GM18499 (cell line): ENCODE results near the gene CPPED1.

Experiments used
- ATAC-seq: cut with Tn5 transposase; IDR thresholded peaks from one replicate; pipeline ENCODE4 v1.9.1; 2021; ENCODE audit warnings: moderate number of reproducible peaks; ENCODE audit not compliant: insufficient read depth, unreplicated experiment

The CPPED1 gene

DNA sequence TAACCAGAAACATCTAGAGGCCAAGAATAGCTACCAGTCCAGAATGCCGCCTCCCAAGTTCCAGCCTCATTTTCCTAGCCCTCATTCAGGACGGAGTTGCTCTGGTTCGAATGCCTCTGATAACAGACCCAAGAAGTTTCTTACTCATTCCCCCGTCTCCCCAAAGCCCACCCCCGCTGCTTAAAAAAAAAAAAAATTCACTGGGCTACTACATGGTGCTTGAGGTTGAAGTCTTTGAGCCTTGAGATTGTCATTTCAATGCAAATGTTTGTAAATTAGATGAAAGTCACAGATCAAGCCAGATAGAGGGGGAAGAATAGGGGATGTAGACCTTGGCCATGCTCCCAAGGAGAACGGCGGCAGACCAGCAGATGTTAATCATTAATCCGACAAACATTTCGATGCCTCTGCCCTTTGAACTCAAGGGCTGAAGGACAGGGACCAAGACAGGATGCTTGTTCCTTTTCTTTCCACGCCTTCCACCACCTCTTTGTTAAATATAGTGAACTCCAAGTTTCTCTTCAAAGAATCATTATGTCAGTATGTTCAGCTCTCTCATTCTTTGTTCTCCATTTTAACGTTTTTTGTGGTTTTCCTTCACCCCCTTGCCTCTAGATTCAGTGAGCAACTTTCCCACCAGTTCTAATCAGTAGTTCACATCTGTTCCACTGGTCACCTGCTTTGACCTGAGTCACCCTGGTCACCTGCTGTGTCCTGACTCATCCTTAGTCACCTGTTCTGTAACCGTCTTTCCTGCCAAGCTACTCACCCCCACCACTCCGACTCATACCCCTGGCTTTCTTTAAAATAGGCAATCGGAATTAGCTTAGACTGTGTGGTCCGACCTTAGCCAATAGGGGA lies 190.3 kb downstream of the CPPED1 start:
- peak; percentile 66 for ATAC-seq

DNA sequence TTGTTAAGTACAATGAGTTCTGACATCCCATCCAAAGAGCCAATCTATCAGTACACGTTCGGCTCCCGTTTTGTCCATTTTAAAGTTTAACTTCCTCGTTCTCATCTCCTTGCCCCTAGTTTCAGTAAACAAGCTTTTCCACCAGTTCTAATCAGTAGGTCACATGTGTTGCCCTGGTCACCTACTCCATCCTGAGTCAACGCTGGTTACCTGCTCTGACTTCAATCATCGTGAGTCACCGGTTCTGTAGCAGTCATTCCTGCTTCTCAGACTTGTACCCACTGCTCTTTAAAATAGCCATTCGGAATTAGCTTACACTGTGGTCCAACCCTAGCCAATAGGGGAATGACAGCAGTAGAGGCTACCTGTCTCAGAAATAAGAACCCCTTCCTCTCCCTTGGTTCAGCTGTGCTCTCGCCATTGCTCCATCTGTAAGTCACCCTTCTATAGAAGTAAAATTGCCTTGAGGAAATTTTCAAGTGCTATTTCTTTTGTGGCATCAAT lies 191.0 kb downstream of the CPPED1 start:
- no peak for ATAC-seq

DNA sequence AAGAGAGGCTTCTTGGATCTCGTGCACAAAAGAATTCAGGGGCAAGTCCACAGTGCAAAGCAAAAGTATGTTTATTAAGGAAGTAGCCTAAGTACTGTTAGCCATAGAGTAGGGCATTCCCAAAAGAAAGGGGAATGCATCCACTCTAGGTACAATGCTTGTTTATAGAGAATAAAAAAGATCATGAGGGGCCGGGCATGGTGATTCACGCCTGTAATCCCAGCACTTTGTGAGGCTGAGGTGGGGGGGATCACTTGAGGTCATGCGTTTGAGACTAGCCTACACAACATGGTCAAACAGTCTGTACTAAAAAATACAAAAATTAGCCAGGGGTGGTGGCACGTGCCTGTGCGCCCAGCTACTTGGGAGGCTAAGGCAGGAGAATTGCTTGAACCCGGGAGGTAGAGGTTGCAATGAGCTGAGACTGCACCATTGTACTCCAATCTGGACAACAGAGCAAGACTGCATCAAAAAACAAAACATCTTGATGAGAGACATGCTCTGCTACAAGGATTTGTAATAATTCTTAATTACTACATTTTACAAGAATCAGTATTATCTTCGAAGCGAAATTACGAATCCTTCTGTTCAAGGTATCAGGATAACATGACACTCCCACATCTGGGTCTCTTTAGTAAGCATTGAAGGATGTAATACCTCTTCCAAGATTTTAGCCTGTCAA lies 191.6 kb downstream of the CPPED1 start:
- no peak for ATAC-seq

DNA sequence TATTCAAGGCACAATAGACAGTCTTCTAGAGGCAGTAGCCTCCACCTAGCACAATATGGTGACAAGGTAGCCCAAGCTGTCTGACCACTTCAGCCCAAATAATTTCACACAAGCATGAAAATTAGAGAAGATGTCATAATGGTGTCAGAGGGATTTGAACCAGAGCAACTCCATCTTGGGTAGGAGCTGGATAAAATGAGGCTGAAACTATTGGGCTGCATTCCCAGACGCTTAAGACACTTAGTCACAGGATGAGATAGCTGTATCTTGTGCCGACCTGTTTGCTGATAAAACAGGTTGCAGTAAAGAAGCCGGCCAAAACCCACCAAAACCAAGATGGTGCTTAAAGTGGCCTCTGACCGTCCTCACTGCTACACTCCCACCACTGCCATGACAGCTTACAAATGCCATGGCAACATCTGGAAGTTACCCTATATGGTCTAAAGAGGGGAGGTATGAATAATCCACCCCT lies 192.6 kb downstream of the CPPED1 start:
- no peak for ATAC-seq

DNA sequence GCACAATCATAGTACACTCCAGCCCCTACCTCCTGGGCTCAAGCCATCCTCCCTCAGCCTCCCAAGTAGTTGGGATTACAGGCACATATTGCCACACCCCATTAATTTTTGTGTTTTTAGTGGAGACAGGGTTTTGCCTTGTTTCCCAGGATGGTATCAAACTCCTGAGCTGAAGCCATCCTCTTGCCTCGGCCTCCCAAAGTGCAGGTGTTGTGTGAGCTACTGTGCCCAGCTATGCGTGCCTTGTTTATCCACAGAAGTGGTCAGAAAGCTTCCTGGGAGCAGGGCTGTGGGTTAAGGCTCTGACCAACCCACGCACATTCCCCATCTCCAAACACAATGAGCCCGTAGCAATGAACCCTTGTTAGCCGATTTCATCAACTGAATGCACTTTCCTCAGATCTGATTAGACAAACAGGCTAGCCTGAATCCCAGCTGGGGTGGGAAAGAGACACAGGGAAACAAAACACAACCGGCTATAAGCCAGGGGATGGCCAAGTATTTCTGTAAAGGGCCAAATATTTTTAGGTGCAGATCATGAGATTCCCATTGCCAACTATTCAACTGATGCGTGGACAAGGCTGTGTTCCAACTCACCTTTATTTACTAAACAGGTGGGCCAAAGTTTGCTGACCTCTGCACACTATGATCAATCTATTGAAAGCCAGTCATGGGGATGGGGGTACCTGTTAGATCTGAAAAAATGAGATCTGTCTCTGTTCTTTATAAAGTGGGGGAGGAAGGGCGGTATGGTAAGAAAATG lies 193.6 kb downstream of the CPPED1 start:
- ATAC-seq, result no peak
